ENCODE data around the gene UPK2.

DNA sequence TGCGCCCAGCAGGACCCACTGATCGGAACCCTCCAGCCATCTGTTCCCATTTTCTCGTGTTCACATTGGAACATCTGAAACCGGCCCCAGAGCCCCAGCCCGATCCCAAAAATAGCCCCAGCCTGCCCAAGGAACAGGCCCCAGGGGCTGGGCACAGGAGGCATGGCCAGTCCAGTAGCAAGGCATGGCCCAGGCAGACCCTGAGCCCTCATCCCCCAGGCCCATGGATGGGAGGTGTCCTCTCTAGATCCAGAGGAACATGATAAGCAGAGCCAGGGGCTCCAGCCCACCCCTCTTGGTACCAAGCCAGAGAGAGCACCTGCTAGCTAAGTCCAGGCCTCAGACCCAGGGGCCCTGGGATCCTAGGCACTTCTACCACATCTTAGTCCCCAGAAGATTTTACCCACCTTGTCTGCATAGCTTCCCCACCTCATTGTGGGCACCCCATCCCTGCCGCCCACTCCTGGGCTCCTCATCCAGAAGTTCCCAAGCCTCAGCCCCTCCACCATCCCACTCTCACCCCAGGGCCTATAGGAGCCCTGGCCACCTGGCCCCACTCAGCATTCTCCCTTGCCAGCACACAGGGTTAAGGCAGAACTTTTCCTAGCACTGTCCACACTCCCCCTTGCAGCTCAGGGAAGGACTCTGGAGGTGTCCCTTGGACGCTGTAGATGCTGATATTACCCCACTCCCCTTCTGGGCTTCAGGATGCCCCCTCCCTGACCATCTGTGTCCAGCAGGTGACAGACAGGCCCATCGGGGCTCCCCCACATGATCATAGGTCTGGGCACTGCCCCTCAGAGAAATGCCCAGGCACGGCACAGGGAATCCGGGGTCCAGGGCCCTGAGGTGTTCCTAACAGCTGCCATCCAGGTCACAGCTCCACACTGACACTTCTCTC lies 39.9 kb upstream of the UPK2 start:
- TF ChIP-seq GATA1 (IDR thresholded peaks at IDR 0.05; ENCODE audit: low read depth, low read length) (no peak), POLR2A (IDR thresholded peaks at IDR 0.05; ENCODE audit: low read length) (no peak)
